GM23338 (cell line): ENCODE data around the gene IGIP. TPM values are rescaled to one million over a fixed set of nuclear protein-coding genes. Genes with fewer than 3 reads are reported as not detected.

Experiments used
- ATAC-seq: fragments of 200-7000 bp; cut with Tn5 transposase; 3 replicates; pipeline ENCODE4 v1.9.1; 2020
- DNase-seq: peaks from one replicate; pipeline ENCODE4 v3.0.0-alpha.2; 2015; ENCODE audit warnings: low spot score
- H2AFZ ChIP-seq: fragments of 200-600 bp; sonication (generic); 2 replicates; pipeline ENCODE4 v1.8.0; 2016; ENCODE audit warnings: antibody characterized with exemption, mild to moderate bottlenecking, moderate library complexity
- H3F3A ChIP-seq: fragments of 200-600 bp; sonication (generic); replicated peaks from 2 replicates; pipeline ENCODE4 v1.8.0; 2017; ENCODE audit warnings: antibody characterized with exemption, mixed run types, low read depth
- H3K27ac ChIP-seq: fragments of 200-600 bp; sonication (generic); 2 replicates; pipeline ENCODE4 v1.6.1; 2016; ENCODE audit warnings: low read depth
- H3K27me3 ChIP-seq: fragments of 200-600 bp; sonication (generic); 2 replicates; pipeline ENCODE4 v1.8.0; 2016; ENCODE audit warnings: mild to moderate bottlenecking, mixed run types, moderate library complexity; ENCODE audit not compliant: insufficient read depth
- H3K36me3 ChIP-seq: fragments of 200-600 bp; sonication (generic); 2 replicates; pipeline ENCODE4 v1.8.0; 2016; ENCODE audit warnings: mild to moderate bottlenecking; ENCODE audit not compliant: insufficient read depth
- H3K4me1 ChIP-seq: fragments of 200-600 bp; sonication (generic); 2 replicates; pipeline ENCODE4 v1.8.0; 2016; ENCODE audit warnings: mild to moderate bottlenecking, moderate library complexity; ENCODE audit not compliant: insufficient read depth
- H3K4me2 ChIP-seq: fragments of 200-600 bp; sonication (generic); 2 replicates; pipeline ENCODE4 v1.7.1; 2017; ENCODE audit warnings: mixed run types
- H3K4me3 ChIP-seq: fragments of 200-600 bp; sonication (generic); 2 replicates; pipeline ENCODE4 v1.6.1; 2016; ENCODE audit warnings: mixed run types
- H3K79me2 ChIP-seq: fragments of 200-600 bp; sonication (generic); replicated peaks from 2 replicates; pipeline ENCODE4 v1.8.0; 2017; ENCODE audit warnings: mild to moderate bottlenecking; ENCODE audit not compliant: insufficient read depth
- H3K9me2 ChIP-seq: fragments of 200-600 bp; sonication (generic); 2 replicates; pipeline ENCODE4 v1.8.0; 2017; ENCODE audit not compliant: insufficient read depth
- H4K20me1 ChIP-seq: fragments of 200-600 bp; sonication (generic); replicated peaks from 2 replicates; pipeline ENCODE4 v1.8.0; 2017; ENCODE audit warnings: mild to moderate bottlenecking; ENCODE audit not compliant: insufficient read depth
- H3K27ac Mint-ChIP-seq: 2 replicates; pipeline ENCODE4 v1.8.0; 2020; ENCODE audit warnings: inconsistent platforms, mild to moderate bottlenecking, moderate library complexity, mixed read lengths
- H3K27me3 Mint-ChIP-seq: 3 replicates; pipeline ENCODE4 v1.8.0; 2022; ENCODE audit warnings: low read depth, mild to moderate bottlenecking, moderate library complexity, mixed read lengths, inconsistent platforms; ENCODE audit not compliant: insufficient read depth, poor library complexity
- H3K36me3 Mint-ChIP-seq: 3 replicates; pipeline ENCODE4 v1.8.0; 2021; ENCODE audit warnings: low read depth, mild to moderate bottlenecking, inconsistent platforms, moderate library complexity, mixed read lengths
- H3K4me1 Mint-ChIP-seq: 3 replicates; pipeline ENCODE4 v1.8.0; 2020; ENCODE audit warnings: mild to moderate bottlenecking, inconsistent platforms, mixed read lengths
- H3K4me3 Mint-ChIP-seq: 3 replicates; pipeline ENCODE4 v1.8.0; 2021; ENCODE audit warnings: moderate library complexity, mild to moderate bottlenecking, inconsistent platforms, mixed read lengths
- H3K9me3 Mint-ChIP-seq: 3 replicates; pipeline ENCODE4 v1.8.0; 2020; ENCODE audit warnings: moderate library complexity, mild to moderate bottlenecking, inconsistent platforms, mixed read lengths
- CREB1 ChIP-seq: fragments of 250-450 bp; sonication (Bioruptor Pico); IDR thresholded peaks from 2 replicates; pipeline ENCODE4 v1.5.0; 2020; ENCODE audit warnings: low read depth, mild to moderate bottlenecking, moderate library complexity
- EZH2 ChIP-seq: fragments of 200-600 bp; sonication (generic); IDR thresholded peaks from one replicate; pipeline ENCODE4 v1.8.0; 2017; ENCODE audit warnings: antibody characterized with exemption, mild to moderate bottlenecking, low read depth; ENCODE audit not compliant: unreplicated experiment
- EZH2phosphoT487 ChIP-seq: fragments of 200-600 bp; sonication (generic); IDR thresholded peaks from one replicate; pipeline ENCODE4 v1.8.1; 2018; ENCODE audit warnings: antibody characterized with exemption; ENCODE audit not compliant: unreplicated experiment
- JUNB ChIP-seq: IDR thresholded peaks from one replicate; pipeline ENCODE4 v1.6.1; 2016; ENCODE audit warnings: antibody characterized with exemption; ENCODE audit not compliant: unreplicated experiment
- POLR2AphosphoS5 ChIP-seq: IDR thresholded peaks from 2 replicates; pipeline ENCODE4 v1.6.1; 2016; ENCODE audit warnings: antibody characterized with exemption, low read depth
- STAT1 ChIP-seq: IDR thresholded peaks from one replicate; pipeline ENCODE4 v1.6.1; 2016; ENCODE audit warnings: antibody characterized with exemption; ENCODE audit not compliant: unreplicated experiment
- ZNF114 ChIP-seq: fragments of 250-450 bp; sonication (Bioruptor Pico); IDR thresholded peaks from 2 replicates; pipeline ENCODE4 v1.5.0; 2020; ENCODE audit warnings: mild to moderate bottlenecking, moderate library complexity
- polyA plus RNA-seq: library from polyadenylated mRNA; unstranded; fragments of >200 nt; fragmentation: Nextera tagmentation; extraction: Ambion mirVana; gene quantifications from 2 replicates; pipeline ENCODE4 v1.2.1, GENCODE V29; 2016
- total RNA-seq: library from RNA; depleted of rRNA; stranded (reverse); fragments of >200 nt; shearing (Covaris generic); gene quantifications from 2 replicates; pipeline ENCODE4 v1.2.3, GENCODE V29; 2014
- TF ChIP-seq, protein P1 (sequence below): fragments of 250-450 bp; sonication (Bioruptor Pico); IDR thresholded peaks from 2 replicates; pipeline ENCODE4 v1.5.0; 2020; ENCODE audit warnings: mild to moderate bottlenecking, moderate library complexity
- TF ChIP-seq, protein P2 (sequence below), 2 experiments: fragments of 200-600 bp in 1 of 2; sonication (generic) in 1 of 2; conservative IDR thresholded peaks; 2 replicates each; pipeline versions ENCODE4 v1.5.1 to v1.6.1; 2016 to 2017; ENCODE audit warnings: antibody characterized with exemption in 2 of 2, low read depth in 2 of 2, mild to moderate bottlenecking in 2 of 2, moderate library complexity in 1 of 2

Gene IGIP
- total and polyA plus RNA-seq, 2 experiments from 2014 or later: 0.21 to 0.38 TPM

DNA sequence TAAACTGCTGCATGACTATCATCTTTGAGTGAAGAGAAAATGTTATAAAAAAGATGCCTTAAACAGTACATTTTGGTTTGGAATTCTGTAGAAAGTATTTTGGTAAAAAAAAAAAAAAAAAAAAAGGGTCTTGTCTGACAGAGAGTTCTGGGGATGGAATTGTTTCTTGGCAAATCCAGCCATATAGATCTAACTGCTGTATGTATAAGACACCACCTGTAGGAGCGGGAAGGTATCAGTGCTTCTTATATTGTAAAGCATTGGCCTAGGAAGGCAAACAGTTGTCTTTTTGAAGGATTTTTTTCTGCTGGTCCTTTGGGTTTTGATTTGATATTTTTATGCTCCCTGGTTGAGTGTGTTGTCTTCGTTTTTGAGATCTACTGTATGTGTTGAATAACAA lies 9.0 kb upstream of the IGIP start (continued):
- TF ChIP-seq, protein P1, sequence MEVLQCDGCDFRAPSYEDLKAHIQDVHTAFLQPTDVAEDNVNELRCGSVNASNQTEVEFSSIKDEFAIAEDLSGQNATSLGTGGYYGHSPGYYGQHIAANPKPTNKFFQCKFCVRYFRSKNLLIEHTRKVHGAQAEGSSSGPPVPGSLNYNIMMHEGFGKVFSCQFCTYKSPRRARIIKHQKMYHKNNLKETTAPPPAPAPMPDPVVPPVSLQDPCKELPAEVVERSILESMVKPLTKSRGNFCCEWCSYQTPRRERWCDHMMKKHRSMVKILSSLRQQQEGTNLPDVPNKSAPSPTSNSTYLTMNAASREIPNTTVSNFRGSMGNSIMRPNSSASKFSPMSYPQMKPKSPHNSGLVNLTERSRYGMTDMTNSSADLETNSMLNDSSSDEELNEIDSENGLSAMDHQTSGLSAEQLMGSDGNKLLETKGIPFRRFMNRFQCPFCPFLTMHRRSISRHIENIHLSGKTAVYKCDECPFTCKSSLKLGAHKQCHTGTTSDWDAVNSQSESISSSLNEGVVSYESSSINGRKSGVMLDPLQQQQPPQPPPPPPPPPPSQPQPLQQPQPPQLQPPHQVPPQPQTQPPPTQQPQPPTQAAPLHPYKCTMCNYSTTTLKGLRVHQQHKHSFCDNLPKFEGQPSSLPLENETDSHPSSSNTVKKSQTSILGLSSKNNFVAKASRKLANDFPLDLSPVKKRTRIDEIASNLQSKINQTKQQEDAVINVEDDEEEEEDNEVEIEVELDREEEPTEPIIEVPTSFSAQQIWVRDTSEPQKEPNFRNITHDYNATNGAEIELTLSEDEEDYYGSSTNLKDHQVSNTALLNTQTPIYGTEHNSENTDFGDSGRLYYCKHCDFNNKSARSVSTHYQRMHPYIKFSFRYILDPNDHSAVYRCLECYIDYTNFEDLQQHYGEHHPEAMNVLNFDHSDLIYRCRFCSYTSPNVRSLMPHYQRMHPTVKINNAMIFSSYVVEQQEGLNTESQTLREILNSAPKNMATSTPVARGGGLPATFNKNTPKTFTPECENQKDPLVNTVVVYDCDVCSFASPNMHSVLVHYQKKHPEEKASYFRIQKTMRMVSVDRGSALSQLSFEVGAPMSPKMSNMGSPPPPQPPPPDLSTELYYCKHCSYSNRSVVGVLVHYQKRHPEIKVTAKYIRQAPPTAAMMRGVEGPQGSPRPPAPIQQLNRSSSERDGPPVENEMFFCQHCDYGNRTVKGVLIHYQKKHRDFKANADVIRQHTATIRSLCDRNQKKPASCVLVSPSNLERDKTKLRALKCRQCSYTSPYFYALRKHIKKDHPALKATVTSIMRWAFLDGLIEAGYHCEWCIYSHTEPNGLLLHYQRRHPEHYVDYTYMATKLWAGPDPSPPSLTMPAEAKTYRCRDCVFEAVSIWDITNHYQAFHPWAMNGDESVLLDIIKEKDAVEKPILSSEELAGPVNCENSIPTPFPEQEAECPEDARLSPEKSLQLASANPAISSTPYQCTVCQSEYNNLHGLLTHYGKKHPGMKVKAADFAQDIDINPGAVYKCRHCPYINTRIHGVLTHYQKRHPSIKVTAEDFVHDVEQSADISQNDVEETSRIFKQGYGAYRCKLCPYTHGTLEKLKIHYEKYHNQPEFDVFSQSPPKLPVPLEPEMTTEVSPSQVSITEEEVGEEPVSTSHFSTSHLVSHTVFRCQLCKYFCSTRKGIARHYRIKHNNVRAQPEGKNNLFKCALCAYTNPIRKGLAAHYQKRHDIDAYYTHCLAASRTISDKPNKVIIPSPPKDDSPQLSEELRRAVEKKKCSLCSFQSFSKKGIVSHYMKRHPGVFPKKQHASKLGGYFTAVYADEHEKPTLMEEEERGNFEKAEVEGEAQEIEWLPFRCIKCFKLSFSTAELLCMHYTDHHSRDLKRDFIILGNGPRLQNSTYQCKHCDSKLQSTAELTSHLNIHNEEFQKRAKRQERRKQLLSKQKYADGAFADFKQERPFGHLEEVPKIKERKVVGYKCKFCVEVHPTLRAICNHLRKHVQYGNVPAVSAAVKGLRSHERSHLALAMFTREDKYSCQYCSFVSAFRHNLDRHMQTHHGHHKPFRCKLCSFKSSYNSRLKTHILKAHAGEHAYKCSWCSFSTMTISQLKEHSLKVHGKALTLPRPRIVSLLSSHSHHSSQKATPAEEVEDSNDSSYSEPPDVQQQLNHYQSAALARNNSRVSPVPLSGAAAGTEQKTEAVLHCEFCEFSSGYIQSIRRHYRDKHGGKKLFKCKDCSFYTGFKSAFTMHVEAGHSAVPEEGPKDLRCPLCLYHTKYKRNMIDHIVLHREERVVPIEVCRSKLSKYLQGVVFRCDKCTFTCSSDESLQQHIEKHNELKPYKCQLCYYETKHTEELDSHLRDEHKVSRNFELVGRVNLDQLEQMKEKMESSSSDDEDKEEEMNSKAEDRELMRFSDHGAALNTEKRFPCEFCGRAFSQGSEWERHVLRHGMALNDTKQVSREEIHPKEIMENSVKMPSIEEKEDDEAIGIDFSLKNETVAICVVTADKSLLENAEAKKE: no peak
- TF ChIP-seq ZNF114 (CRISPR knock-in tag) (no peak), STAT1 (no peak), CREB1 (no peak), JUNB (no peak), EZH2 (no peak)

DNA sequence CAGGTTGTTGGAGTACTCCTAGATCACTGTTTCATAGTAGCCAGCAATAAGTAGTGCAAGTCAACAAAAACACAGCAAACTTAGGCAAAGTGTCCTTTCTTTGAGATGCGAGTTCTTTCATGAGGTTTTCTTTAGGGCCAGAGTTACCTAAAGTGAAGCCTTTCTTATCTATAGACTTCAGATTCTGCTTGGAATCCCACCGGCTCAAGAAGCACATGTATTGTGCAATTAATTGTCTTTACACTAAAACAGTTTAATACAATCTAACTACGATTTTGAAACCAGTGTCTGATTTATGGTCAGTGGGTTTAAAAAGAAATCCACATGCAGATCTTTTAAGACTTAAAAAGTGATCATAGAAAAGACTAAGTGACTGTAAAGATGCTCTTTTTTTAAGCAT lies 8.2 kb upstream of the IGIP start:
- Histone ChIP-seq H3K4me3 (no peak overlapping the region), H3K9me2 (no peaks in the 10 kb centered on the region), H3K79me2 (no peaks in the 10 kb centered on the region), H3K27me3 (peaks cover 50% of the 10 kb centered on the region), H3K4me2 (no peak overlapping the region), H2AFZ (no peak overlapping the region), H3K36me3 (no peaks in the 10 kb centered on the region), H4K20me1 (peaks cover 14% of the 10 kb centered on the region; the same call in 1 of the 2 replicates), H3K4me1 (peaks cover 7% of the 10 kb centered on the region), H3F3A (0 out of 2 replicates have a peak, but pooled peaks cover 3% of the 10 kb centered on the region), H3K27ac (no peak overlapping the region)
- H3K4me3 Mint-ChIP-seq: no peak overlapping the region
- peaks cover 18% of the 10 kb centered on the region for H3K4me1 Mint-ChIP-seq
- no peak for DNase-seq
- H3K27ac Mint-ChIP-seq: no peak overlapping the region
- ATAC-seq: no peak
- peaks cover 33% of the 10 kb centered on the region for H3K27me3 Mint-ChIP-seq
- no peaks in the 10 kb centered on the region for H3K9me3 Mint-ChIP-seq
- H3K36me3 Mint-ChIP-seq: no peaks in the 10 kb centered on the region
- TF ChIP-seq EZH2phosphoT487 (no peak), EZH2 (no peak), POLR2AphosphoS5 (no peak), STAT1 (no peak)
- TF ChIP-seq, protein P1: no peak
- TF ChIP-seq, protein P2, sequence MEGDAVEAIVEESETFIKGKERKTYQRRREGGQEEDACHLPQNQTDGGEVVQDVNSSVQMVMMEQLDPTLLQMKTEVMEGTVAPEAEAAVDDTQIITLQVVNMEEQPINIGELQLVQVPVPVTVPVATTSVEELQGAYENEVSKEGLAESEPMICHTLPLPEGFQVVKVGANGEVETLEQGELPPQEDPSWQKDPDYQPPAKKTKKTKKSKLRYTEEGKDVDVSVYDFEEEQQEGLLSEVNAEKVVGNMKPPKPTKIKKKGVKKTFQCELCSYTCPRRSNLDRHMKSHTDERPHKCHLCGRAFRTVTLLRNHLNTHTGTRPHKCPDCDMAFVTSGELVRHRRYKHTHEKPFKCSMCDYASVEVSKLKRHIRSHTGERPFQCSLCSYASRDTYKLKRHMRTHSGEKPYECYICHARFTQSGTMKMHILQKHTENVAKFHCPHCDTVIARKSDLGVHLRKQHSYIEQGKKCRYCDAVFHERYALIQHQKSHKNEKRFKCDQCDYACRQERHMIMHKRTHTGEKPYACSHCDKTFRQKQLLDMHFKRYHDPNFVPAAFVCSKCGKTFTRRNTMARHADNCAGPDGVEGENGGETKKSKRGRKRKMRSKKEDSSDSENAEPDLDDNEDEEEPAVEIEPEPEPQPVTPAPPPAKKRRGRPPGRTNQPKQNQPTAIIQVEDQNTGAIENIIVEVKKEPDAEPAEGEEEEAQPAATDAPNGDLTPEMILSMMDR (conservative IDR thresholded peaks at IDR 0.05; ENCODE audit: low read depth in 2 of 2): no peak
